HT1080 (cell line): ENCODE data around the gene PREPL. TPM values are rescaled to one million over a fixed set of nuclear protein-coding genes. Genes with fewer than 3 reads are reported as not detected.
"Not testable (repeated sequence)": the region's sequence is repeated elsewhere in the genome, so short reads cannot be mapped to it uniquely, and the experiment has no call there.

Experiments
- DNase-seq: peaks from one replicate; pipeline ENCODE4 v3.0.0-alpha.2; 2015; ENCODE audit warnings: low read depth
- polyA plus RNA-seq, 2 experiments: library from polyadenylated mRNA; depleted of rRNA; stranded (reverse); fragments of >200 nt; gene quantifications; 2 replicates each; pipeline ENCODE4 v1.2.3, GENCODE V29; 2015
- total RNA-seq: library from RNA; depleted of rRNA; stranded (reverse); fragments of >200 nt; shearing (Covaris generic); gene quantifications from 2 replicates; pipeline ENCODE4 v1.2.3, GENCODE V29; 2014; rRNA removed

Gene PREPL
- 18.0 and 20.3 TPM in 2 replicates for total RNA-seq
- polyA plus RNA-seq (2015; cell fraction: cytosol; rRNA removed) = 26.5 and 36.4 TPM in 2 replicates
- polyA plus RNA-seq (2015; cell fraction: nucleus; rRNA removed) = 88.1 and 88.2 TPM in 2 replicates

GRCh38 chr2:44361330-44362206, at the start of gene PREPL, which contains the start of gene CAMKMT:
Gene PREPL (minus strand): TSS chr2:44361494. CDS start chr2:44346342, 15,152 bp downstream.
Gene CAMKMT (plus strand): TSS chr2:44361947.
- peak; percentile 91 for DNase-seq

GRCh38 chr2:44398243-44398897, 37.1 kb upstream of the PREPL start:
- DNase-seq = no peak

- no peak for DNase-seq
Observed at GRCh38 chr2:44397447-44398175, 36.3 kb upstream of the PREPL start.

GRCh38 chr2:44392338-44392943, 31.1 kb upstream of the PREPL start:
- no peak for DNase-seq

GRCh38 chr2:44389895-44390294, 28.6 kb upstream of the PREPL start:
- no peak for DNase-seq

GRCh38 chr2:44388877-44389276, 27.6 kb upstream of the PREPL start:
- no peak for DNase-seq

GRCh38 chr2:44385226-44385625, 23.9 kb upstream of the PREPL start:
- DNase-seq = not testable (repeated sequence)

- no peak for DNase-seq
Observed at GRCh38 chr2:44377486-44377885, 16.2 kb upstream of the PREPL start.

- DNase-seq = no peak
Observed at GRCh38 chr2:44372246-44372645, 11.0 kb upstream of the PREPL start.

GRCh38 chr2:44371445-44371844, 10.2 kb upstream of the PREPL start:
- DNase-seq = no peak

- DNase-seq = no peak
Observed at GRCh38 chr2:44369392-44369791, 8.1 kb upstream of the PREPL start.

- no peak for DNase-seq
Observed at GRCh38 chr2:44367591-44367990, 6.3 kb upstream of the PREPL start.

GRCh38 chr2:44364604-44365003, 3.3 kb upstream of the PREPL start:
- DNase-seq = no peak

- peak; percentile 32 for DNase-seq
Observed at GRCh38 chr2:44362207-44363015, 1.1 kb upstream of the PREPL start.

- DNase-seq = peak; percentile 6
Observed at GRCh38 chr2:44360749-44361329, 455 bp downstream of the PREPL start.

- peak; percentile 76 for DNase-seq
Observed at GRCh38 chr2:44358503-44358902, 2.8 kb downstream of the PREPL start.

- no peak for DNase-seq
Observed at GRCh38 chr2:44354761-44355160, 6.5 kb downstream of the PREPL start.

- DNase-seq = no peak
Observed at GRCh38 chr2:44352510-44352909, 8.8 kb downstream of the PREPL start.

- DNase-seq = no peak
Observed at GRCh38 chr2:44351676-44352075, 9.6 kb downstream of the PREPL start.

GRCh38 chr2:44351088-44351487, 10.2 kb downstream of the PREPL start:
- no peak for DNase-seq
